IMR-90 (cell line): ENCODE data around the gene GFPT1.

ENCODE experiments used
- BHLHE40 ChIP-seq: fragments of 150-350 bp; IDR thresholded peaks from 2 replicates; pipeline ENCODE4 v1.6.1; 2016; ENCODE audit warnings: mild to moderate bottlenecking, low read depth, low read length
- CEBPB ChIP-seq: IDR thresholded peaks from 2 replicates; pipeline ENCODE4 v1.6.1; 2012; ENCODE audit warnings: low read depth, low read length, improper control_type of control experiment
- CTCF ChIP-seq: conservative IDR thresholded peaks from 2 replicates; pipeline ENCODE4 v1.5.1; 2012; ENCODE audit warnings: mild to moderate bottlenecking, low read depth, low read length, improper control_type of control experiment
- MXI1 ChIP-seq: IDR thresholded peaks from 2 replicates; pipeline ENCODE4 v1.6.1; 2012; ENCODE audit warnings: low read depth, mild to moderate bottlenecking, low read length, moderate library complexity, borderline replicate concordance
- POLR2A ChIP-seq: IDR thresholded peaks from 2 replicates; pipeline ENCODE4 v1.6.1; 2012; ENCODE audit warnings: mild to moderate bottlenecking, low read depth, low read length
- RFX5 ChIP-seq: IDR thresholded peaks from 2 replicates; pipeline ENCODE4 v1.8.0; 2012; ENCODE audit warnings: low read depth, mild to moderate bottlenecking, low read length, moderate library complexity
- USF2 ChIP-seq: fragments of 150-350 bp; IDR thresholded peaks from 2 replicates; pipeline ENCODE4 v1.6.1; 2017; ENCODE audit warnings: mild to moderate bottlenecking, antibody characterized with exemption, low read length, low read depth

GRCh38 chr2:69389271-69389670, 2.2 kb upstream of the GFPT1 start:
- TF ChIP-seq POLR2A (no peak), CTCF (no peak), CEBPB (no peak), MXI1 (no peak), BHLHE40 (no peak), USF2 (no peak), RFX5 (no peak)
